T-cell (primary cell): Measurements from ENCODE around the gene EDN1. TPM values are rescaled to one million over a fixed set of nuclear protein-coding genes. Genes with fewer than 3 reads are reported as not detected.

Source experiments
- ATAC-seq, 4 experiments: fragments of 200-7000 bp in 3 of 4; fragments of 150-1000 bp in 1 of 4; cut with Tn5 transposase; replicated peaks in 1 of 4; 1 replicate in 3 of 4; 2 replicates in 1 of 4; pipeline ENCODE4 v1.10.0; 2021; ENCODE audit warnings: moderate library complexity in 3 of 4, mild to moderate bottlenecking in 2 of 4, moderate number of reproducible peaks in 1 of 4
- CTCF ChIA-PET, 2 donors: fragments of 300-600 bp; sonication (Branson Sonifier 250); formaldehyde crosslinking; loops; one replicate each; lab custom pipeline; 2022; ENCODE audit warnings: antibody characterized with exemption in 2 of 2; lab: Charles Lee
- POLR2A ChIA-PET, 2 donors: fragments of 300-600 bp; sonication (Branson Sonifier 250); formaldehyde crosslinking; loops; one replicate each; lab custom pipeline; 2022; ENCODE audit warnings: antibody characterized with exemption in 2 of 2; lab: Charles Lee
- DNase-seq, 35 experiments: peaks; one replicate each; pipeline versions ENCODE4 v3.0.0 to v3.0.0-alpha.2; 2013 to 2023
- H3K27ac ChIP-seq: one replicate; pipeline ENCODE4 v1.5.1; 2013; ENCODE audit warnings: low read length
- H3K27me3 ChIP-seq, 2 experiments: replicated peaks in 1 of 2; 1 replicate in 1 of 2; 2 replicates in 1 of 2; pipeline versions ENCODE4 v1.6.1 to v1.7.0; 2013; ENCODE audit warnings: low read length in 1 of 2, mixed read lengths in 1 of 2; ENCODE audit not compliant: control insufficient read depth in 2 of 2, insufficient read depth in 2 of 2; ENCODE audit errors: extremely low read depth in 1 of 2
- H3K36me3 ChIP-seq, 2 donors: 1 replicate in 1 of 2; 2 replicates in 1 of 2; pipeline versions ENCODE4 v1.6.1 to v1.7.0; 2013; ENCODE audit warnings: low read length in 1 of 2; ENCODE audit not compliant: control insufficient read depth in 2 of 2, insufficient read depth in 1 of 2; ENCODE audit errors: extremely low read depth in 1 of 2
- H3K4me1 ChIP-seq, 2 experiments: 1 replicate in 1 of 2; 2 replicates in 1 of 2; pipeline versions ENCODE4 v1.6.1 to v1.7.0; 2013; ENCODE audit warnings: low read length in 2 of 2, mixed read lengths in 1 of 2; ENCODE audit not compliant: insufficient read depth in 2 of 2, control insufficient read depth in 1 of 2; ENCODE audit errors: extremely low read depth in 1 of 2
- H3K4me3 ChIP-seq, 2 donors: 1 replicate in 1 of 2; 2 replicates in 1 of 2; pipeline versions ENCODE4 v1.5.1 to v1.7.0; 2013; ENCODE audit warnings: mild to moderate bottlenecking in 2 of 2, low read length in 1 of 2, moderate library complexity in 1 of 2; ENCODE audit not compliant: control insufficient read depth in 1 of 2; ENCODE audit errors: extremely low read depth in 1 of 2
- H3K9me3 ChIP-seq: 2 replicates; pipeline ENCODE4 v1.7.0; 2013
- H3K27ac Mint-ChIP-seq, 2 donors: one replicate each; pipeline ENCODE4 v1.8.0; 2020 to 2021; ENCODE audit warnings: mild to moderate bottlenecking in 2 of 2, mixed read lengths in 2 of 2
- H3K27me3 Mint-ChIP-seq, 2 donors: one replicate each; pipeline ENCODE4 v1.8.0; 2021 to 2022; ENCODE audit warnings: mixed read lengths in 2 of 2
- H3K36me3 Mint-ChIP-seq: one replicate; pipeline ENCODE4 v1.8.0; 2021; ENCODE audit warnings: mixed read lengths
- H3K4me1 Mint-ChIP-seq, 3 donors: one replicate each; pipeline ENCODE4 v1.8.0; 2020 to 2022; ENCODE audit warnings: mixed read lengths in 3 of 3, mild to moderate bottlenecking in 1 of 3
- H3K4me3 Mint-ChIP-seq, 3 donors: one replicate each; pipeline ENCODE4 v1.8.0; 2020 to 2022; ENCODE audit warnings: mild to moderate bottlenecking in 3 of 3, mixed read lengths in 3 of 3, moderate library complexity in 3 of 3
- H3K9me3 Mint-ChIP-seq, 3 donors: one replicate each; pipeline ENCODE4 v1.8.0; 2020 to 2022; ENCODE audit warnings: mixed read lengths in 3 of 3
- WGBS: methylation state at CpG from one replicate; pipeline ENCODE4 v1.1.5; 2013; ENCODE audit warnings: missing lambda C conversion rate; ENCODE audit not compliant: insufficient coverage; 5-methylcytosine and 5-hydroxymethylcytosine counted together
- total RNA-seq, 35 experiments: library from RNA in 6 of 35; stranded (reverse) in 6 of 35; fragments of 120-200 nt in 1 of 35; gene quantifications; one replicate each; pipeline versions ENCODE4 v1.2.1 to v1.2.4 and lab custom pipeline; 2013 to 2026

Gene EDN1
- total RNA-seq, 5 donors from 2014 or later (not counting 1 experiment from before 2014, with no cell fraction given), result 0.44 to 1.2 (median 0.79) TPM

DNA sequence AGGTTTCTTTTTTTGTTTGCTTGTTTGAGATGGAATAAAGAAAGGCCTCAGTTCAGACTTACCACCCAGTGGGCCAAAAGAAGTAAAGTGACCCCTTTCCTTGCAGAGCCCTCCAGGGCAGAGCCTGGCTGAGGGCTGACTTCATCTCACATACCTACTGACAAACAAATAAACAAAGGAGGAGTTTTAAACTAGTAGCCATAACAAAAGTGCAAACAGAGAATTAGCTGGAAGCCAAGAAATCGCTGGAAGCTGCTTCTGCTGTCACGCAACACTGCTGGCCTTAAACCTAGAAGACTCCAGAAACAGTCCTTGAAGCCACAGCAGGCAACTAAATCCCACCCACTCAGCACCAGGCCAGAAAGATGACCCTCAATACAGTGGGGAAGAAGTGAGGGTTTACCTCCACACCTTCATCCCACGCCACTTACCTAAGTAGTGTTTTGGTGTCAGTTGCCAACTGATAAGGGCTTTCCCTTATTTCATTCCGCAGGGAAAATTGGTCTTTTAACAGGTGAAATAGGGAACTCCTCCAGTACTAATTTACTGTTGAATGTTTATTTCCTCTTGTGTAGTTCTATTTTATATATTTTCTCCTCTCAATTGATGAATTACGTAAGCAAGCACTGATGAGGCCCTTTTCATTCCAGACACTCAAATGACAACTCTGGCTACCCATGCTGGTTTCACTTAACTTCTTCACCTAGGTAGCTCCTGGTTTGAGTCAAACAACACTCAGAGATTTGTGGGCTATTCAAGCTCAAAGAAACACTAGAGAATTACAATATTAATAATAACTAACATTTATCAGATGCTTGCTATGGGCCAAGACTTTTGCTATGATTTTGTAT is 46.2 kb downstream of the EDN1 start:
- CTCF ChIA-PET, result no interaction called here
- H3K9me3 Mint-ChIP-seq, result no peaks in the 10 kb centered on the region
- Histone ChIP-seq H3K4me3 (no peak overlapping the region), H3K36me3 (no peaks in the 10 kb centered on the region), H3K27ac (no peak overlapping the region), H3K27me3 (peaks cover 0 to 7% of the 10 kb centered on the region in 2 experiments), H3K9me3 (no peaks in the 10 kb centered on the region), H3K4me1 (no peaks in the 10 kb centered on the region)
- DNase-seq, result no peak
- no CpG with 5 or more reads among the region's 5 CpGs for WGBS
- ATAC-seq, result no peak
- POLR2A ChIA-PET, result no interaction called here
- peaks cover 4 to 6% of the 10 kb centered on the region in 2 donors for H3K27me3 Mint-ChIP-seq
- peaks cover 0 to 3% (median 3%) of the 10 kb centered on the region in 3 donors for H3K4me1 Mint-ChIP-seq
- no peak overlapping the region for H3K4me3 Mint-ChIP-seq
- no peak overlapping the region for H3K27ac Mint-ChIP-seq
- H3K36me3 Mint-ChIP-seq, result no peaks in the 10 kb centered on the region

DNA sequence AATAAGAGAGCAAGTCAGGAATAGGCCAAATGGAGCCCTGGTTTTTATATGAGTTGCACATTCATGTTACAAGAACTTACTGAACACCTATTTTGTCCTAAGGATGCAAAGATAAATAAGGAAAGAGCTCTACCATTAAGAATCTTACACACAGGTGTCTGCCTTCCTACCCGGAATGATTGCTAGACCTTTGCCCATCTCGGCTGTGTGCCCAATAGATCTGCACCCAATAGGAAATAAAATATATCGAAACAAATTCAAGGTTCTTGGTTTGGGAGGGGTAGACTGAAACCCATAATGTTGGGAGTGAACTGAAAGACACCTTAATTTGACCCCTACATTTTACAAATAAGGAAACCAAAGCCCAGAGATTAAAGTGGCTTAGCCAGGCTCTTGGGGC is 48.9 kb downstream of the EDN1 start:
- H3K27me3 ChIP-seq, result peaks cover 0 to 10% of the 10 kb centered on the region in 2 experiments
- ChIA-PET POLR2A (no interaction called here), CTCF (no interaction called here)
- H3K9me3 ChIP-seq, result no peaks in the 10 kb centered on the region
- H3K27ac ChIP-seq, result no peak overlapping the region
- ATAC-seq, result no peak
- H3K4me1 Mint-ChIP-seq, result no peaks in the 10 kb centered on the region
- no peaks in the 10 kb centered on the region for H3K36me3 Mint-ChIP-seq
- DNase-seq, result no peak
- H3K4me3 Mint-ChIP-seq, result no peak overlapping the region
- H3K4me1 ChIP-seq, result no peaks in the 10 kb centered on the region
- H3K9me3 Mint-ChIP-seq, result no peaks in the 10 kb centered on the region
- H3K4me3 ChIP-seq, result no peak overlapping the region
- no peak overlapping the region for H3K27ac Mint-ChIP-seq
- no peaks in the 10 kb centered on the region for H3K36me3 ChIP-seq
- peaks cover 6% of the 10 kb centered on the region in 2 donors for H3K27me3 Mint-ChIP-seq
- no CpG with 5 or more reads among the region's 3 CpGs for WGBS

- H3K4me3 Mint-ChIP-seq, result no peak overlapping the region
- no peak for ATAC-seq
- Histone ChIP-seq H3K4me3 (no peak overlapping the region), H3K27ac (no peak overlapping the region), H3K4me1 (no peaks in the 10 kb centered on the region), H3K27me3 (peaks cover 0 to 10% of the 10 kb centered on the region in 2 experiments), H3K9me3 (no peaks in the 10 kb centered on the region), H3K36me3 (no peaks in the 10 kb centered on the region)
- H3K27ac Mint-ChIP-seq, result no peak overlapping the region
- POLR2A ChIA-PET, result no interaction called here
- H3K36me3 Mint-ChIP-seq, result no peaks in the 10 kb centered on the region
- 45% methylated on average over 2 of the region's 12 CpGs for WGBS
- H3K4me1 Mint-ChIP-seq, result no peaks in the 10 kb centered on the region
- CTCF ChIA-PET, result no interaction called here
- H3K9me3 Mint-ChIP-seq, result no peaks in the 10 kb centered on the region
- no peak for DNase-seq
- peaks cover 6% of the 10 kb centered on the region in 2 donors for H3K27me3 Mint-ChIP-seq
Observed at GRCh38 chr6:12339808-12340487, 49.8 kb downstream of the EDN1 start.

DNA sequence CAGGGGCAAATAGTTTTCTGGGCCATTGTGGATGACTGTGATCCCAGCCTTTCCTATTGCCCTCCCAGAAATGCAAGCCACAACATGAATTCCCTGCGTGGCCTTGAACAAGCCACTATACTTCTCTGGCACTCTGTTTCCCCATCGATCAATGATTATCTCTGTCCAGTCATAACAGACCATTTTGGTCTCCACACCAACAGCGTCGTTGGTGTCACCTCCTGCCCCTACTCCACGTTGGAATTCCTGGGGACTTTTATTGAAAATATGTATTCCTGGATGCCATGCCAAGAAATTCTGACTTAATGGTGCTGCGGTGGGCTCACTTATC is 50.3 kb downstream of the EDN1 start:
- DNase-seq (no peak), ATAC-seq (no peak)
- Histone ChIP-seq H3K27me3 (peaks cover 0 to 10% of the 10 kb centered on the region in 2 experiments), H3K36me3 (no peaks in the 10 kb centered on the region), H3K4me1 (no peaks in the 10 kb centered on the region), H3K9me3 (no peaks in the 10 kb centered on the region), H3K4me3 (no peak overlapping the region), H3K27ac (no peak overlapping the region)
- Mint-ChIP-seq H3K36me3 (no peaks in the 10 kb centered on the region), H3K27ac (no peak overlapping the region), H3K4me1 (no peaks in the 10 kb centered on the region), H3K27me3 (peaks cover 6% of the 10 kb centered on the region in 2 donors), H3K9me3 (no peaks in the 10 kb centered on the region), H3K4me3 (no peak overlapping the region)
- WGBS, result 85% methylated on average over 5 of the region's 6 CpGs
- ChIA-PET POLR2A (no interaction called here), CTCF (no interaction called here)

DNA sequence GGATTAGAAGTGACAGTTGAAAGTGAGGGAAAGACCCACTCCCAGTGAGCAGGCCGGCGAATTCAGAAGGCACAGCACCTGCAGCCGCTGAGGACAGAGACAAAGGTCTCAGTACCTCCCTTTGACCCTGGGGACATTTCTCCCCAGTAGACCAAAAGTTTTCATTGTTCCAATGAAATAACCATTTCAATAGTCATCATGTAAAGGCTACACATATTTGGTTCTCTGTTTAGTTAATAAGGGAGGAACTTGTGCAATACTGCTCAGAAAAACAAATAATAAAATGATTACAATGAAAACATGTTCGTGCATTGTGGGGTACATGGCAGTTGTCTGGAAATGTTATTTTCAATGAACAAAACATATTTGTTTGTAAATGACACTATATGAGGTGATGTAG is 52.5 kb downstream of the EDN1 start:
- Mint-ChIP-seq H3K27ac (no peak overlapping the region), H3K4me1 (no peaks in the 10 kb centered on the region), H3K9me3 (no peaks in the 10 kb centered on the region), H3K27me3 (peaks cover 6% of the 10 kb centered on the region in 2 donors), H3K36me3 (no peaks in the 10 kb centered on the region), H3K4me3 (no peak overlapping the region)
- WGBS, result no CpG with 5 or more reads among the region's 4 CpGs
- no peak for DNase-seq
- Histone ChIP-seq H3K27me3 (peaks cover 0 to 10% of the 10 kb centered on the region in 2 experiments), H3K36me3 (no peaks in the 10 kb centered on the region), H3K27ac (no peak overlapping the region), H3K9me3 (no peaks in the 10 kb centered on the region), H3K4me1 (no peaks in the 10 kb centered on the region), H3K4me3 (no peak overlapping the region)
- no peak for ATAC-seq
- CTCF ChIA-PET, result no interaction called here
- POLR2A ChIA-PET, result no interaction called here

DNA sequence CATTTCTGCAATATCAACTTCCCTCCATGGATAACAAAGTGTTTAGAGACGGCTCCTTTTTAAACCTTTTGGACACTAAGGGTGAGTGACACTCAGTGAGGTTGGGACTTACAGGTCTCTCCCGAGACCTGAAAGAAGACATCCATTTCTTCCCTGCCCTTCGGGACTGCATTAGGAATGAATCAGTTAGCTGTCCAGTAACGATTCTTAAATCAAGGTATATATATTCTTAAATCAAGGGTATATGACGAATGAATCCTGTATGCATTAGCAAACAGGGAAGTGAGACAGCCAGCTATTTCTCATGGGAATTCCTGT is 52.9 kb downstream of the EDN1 start:
- no peaks in the 10 kb centered on the region for H3K9me3 ChIP-seq
- CTCF ChIA-PET, result no interaction called here
- Mint-ChIP-seq H3K36me3 (no peaks in the 10 kb centered on the region), H3K27me3 (peaks cover 6% of the 10 kb centered on the region in 2 donors), H3K9me3 (no peaks in the 10 kb centered on the region), H3K4me3 (no peak overlapping the region), H3K4me1 (no peaks in the 10 kb centered on the region), H3K27ac (no peak overlapping the region)
- ATAC-seq (no peak), DNase-seq (no peak)
- POLR2A ChIA-PET, result no interaction called here
- no peak overlapping the region for H3K27ac ChIP-seq
- H3K4me1 ChIP-seq, result no peaks in the 10 kb centered on the region
- H3K4me3 ChIP-seq, result no peak overlapping the region
- 94% methylated on average over 2 of the region's 5 CpGs for WGBS
- H3K27me3 ChIP-seq, result peaks cover 0 to 10% of the 10 kb centered on the region in 2 experiments
- no peaks in the 10 kb centered on the region for H3K36me3 ChIP-seq
